Stimulated activated CD8-positive, alpha-beta memory T cell treated with anti-CD3 and anti-CD28 coated beads, Interleukin-15, amount 100 ng/mL, for 48 hours (primary cell): ENCODE results near the gene ATG14.
"Not testable (repeated sequence)": the region's sequence is repeated elsewhere in the genome, so short reads cannot be mapped to it uniquely, and the experiment has no call there.

Experiments used
- DNase-seq, 2 donors: peaks; one replicate each; pipeline ENCODE4 v3.0.0-alpha.2; 2020; ENCODE audit warnings: low read depth in 2 of 2

The ATG14 gene

DNA sequence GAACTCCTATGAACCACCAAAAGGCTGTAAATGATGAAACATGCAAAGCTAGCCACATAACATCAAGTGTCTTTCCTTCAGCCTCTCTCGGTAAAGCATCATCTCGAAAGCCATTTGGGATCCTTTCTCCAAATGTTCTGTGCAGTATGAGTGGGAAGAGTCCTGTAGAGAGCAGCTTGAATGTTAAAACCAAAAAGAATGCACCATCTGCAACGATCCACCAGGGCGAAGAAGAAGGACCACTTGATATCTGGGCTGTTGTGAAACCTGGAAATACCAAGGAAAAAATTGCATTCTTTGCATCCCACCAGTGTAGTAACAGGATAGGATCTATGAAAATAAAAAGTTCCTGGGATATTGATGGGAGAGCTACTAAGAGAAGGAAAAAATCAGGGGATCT is 61.2 kb downstream of the ATG14 start:
- DNase-seq = no peak

DNA sequence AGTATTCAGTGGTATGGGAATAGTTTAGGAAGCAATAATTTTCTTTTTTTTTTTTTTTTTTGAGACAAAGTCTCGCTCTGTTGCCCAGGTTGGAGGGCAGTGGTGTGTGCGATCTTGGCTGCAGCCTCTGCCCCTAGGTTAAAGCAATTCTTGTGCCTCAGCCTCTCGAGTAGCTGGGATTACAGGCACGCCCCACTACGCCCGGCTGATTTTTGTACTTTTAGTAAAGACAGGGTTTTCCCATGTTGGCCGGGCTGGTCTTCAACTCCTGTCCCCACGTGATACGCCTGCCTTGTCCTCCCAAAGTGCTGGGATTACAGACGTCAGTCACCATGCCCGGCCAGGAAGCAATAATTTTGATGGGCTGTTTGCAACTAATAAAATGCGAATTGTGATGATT is 62.1 kb downstream of the ATG14 start:
- DNase-seq = no peak

DNA sequence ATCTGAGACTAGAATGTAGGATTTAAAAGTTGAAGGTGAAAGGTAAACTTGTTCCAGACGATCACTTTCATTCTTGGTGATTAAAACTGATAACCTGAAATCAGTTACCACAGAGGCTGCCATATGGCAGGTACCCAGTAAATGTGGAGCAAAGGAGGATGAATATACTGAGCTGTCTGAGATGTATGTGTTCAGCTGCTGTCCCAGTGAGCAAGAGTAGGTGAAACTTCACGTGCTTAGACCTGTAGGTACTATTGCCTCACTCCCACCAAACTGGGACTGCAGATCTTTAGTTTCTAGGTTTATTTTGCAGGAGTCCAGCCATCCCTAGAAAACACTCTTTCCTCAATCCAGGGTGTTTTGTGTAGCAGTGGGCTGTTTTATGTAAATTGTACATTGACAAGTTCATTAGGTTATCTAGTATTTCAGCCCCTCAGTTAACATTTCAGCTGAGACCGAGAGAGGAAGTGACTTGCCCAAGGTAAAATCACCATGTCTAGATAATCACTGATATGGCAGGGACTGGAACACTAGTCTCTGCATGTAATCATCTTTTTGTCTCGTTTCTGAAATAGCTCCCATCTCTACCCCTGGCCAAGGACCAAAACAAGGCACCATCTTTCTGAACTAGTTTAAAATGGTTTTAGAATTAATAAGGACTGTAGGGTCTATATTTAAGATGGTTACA is 62.7 kb downstream of the ATG14 start:
- DNase-seq = no peak

DNA sequence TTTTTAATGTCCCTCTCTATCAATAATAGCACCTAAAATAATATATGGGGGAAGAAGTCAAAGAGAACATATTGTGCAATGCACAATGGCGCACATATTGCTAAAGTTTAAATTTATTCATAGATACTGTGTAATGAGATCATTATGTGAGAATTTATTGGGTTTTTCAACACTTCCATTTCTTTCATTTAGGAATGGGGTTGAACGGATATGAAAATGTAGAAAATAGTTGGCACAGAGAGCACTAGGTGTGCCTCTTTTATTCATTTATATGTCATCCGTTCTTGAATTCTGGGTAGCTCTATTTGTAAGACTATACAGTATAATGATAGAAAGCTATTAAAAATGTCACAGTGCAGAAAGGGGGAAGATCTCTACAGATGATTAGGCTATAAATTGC is 63.9 kb downstream of the ATG14 start:
- DNase-seq = no peak

DNA sequence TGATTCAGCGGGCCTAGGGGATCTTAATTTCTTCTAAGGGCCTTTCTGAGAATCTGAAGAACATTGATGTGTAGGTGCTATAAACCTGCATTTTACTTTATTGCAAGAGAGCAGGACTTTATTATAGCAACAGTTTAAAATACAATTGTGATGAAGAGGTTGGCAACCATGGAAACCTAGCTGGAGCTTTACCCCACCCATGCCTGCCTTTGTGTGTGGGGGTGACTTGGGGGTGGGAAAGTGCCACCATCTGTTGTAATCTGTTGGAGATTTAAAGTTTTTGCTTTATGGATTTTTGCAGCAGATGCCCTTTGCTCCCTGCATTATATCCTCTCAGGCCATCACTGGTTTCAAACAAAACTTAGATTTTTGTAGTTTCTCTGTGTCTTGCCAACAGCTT is 64.6 kb downstream of the ATG14 start:
- DNase-seq = no peak

DNA sequence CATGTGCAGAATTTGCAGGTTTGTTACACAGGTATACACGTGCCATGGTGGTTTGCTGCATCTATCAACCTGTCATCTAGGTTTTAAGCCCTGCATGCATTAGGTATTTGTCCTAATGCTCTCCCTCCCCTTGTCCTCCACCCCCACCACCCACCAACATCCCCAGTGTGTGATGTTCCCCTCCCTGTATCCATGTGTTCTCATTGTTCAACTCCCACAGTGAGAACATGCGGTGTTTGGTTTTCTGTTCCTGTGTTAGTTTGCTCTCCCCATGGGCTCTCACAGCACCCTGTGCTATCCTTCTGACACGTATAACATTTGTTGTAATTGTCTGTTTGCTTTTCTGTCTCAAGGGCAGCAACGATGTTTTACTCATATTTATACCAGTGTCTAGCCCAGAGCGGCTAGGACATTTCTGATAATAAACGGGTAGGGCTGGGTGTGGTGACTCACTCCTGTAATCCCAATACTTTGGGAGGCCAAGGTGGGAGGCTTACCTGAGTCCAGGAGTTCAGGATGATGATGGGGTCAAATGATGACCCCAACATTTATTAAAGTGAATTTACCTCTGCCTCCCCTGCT is 67.0 kb downstream of the ATG14 start:
- DNase-seq = not testable (repeated sequence)

DNA sequence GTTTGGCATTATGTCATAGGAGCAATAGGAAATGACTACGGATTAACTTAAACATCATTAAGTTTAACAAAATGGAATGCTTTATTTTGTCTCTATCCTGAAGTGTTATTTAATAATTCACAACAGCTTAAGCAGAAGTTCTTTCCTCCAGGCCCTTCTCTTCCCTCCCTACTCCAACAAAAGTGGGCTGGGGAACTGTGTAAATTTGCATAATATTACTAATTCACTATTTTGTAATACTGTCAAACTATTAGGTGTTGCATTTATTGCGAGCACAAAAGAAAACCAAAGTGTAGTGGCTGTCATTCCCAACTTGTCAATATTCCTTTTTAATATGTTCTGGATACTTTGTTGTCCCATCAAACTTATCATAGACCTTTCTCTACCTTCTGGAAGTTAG is 69.8 kb downstream of the ATG14 start:
- DNase-seq = no peak

DNA sequence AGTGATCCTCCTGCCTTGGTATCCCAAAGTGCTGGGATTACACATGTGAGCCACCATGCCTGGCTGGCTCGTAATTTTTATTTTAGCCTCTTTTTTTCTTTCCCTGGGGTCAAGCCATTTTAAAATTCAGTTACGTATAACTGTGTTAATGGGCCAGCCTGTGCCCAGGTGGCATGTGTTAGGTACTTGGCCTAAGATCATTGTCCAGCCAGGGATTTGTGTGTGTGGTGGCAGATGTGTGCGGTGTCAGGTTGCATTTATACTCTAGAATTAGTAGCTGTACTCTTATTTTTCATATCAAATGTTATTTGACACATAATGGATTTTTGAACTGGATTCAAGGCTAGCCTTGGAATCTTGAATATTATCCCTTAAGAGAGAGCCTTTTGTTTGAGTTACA is 71.1 kb downstream of the ATG14 start:
- no peak for DNase-seq

DNA sequence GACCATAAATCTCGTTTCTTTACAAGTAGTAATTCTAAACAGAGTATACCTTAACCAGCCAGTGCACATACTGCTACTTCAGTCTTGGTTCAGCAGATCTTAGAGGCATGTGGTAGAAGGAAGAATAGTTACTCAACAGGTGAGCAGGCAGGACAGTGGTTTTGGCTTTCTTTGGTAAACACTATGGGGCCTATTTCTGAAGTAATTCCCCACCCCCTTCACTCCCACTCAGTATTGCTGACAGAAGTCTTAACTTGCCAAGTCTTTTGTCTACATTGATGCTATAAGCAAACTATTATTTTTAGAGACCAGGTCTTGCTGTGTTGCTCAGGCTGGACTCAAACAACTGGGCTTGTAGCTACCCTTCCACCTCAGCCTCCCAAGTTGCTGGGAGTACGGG is 71.9 kb downstream of the ATG14 start:
- peak in 1 of 2 donors; percentile 15 for DNase-seq

DNA sequence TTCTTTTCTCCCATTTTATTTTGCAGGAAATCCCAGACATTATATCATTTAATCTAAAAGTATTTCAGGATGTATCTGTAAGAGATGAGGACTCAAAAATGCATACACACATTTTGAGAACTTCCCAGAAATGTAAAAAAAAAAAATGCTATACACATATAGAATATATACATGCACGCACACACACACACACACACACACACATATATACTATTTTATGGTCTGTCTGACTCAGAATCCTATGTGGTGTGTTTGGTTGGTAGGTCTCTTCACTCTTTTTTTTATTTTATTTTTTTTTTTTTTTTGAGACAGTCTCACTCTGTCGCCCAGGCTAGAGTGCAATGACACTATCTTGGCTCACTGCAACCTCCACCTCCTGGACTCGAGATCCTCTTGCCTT is 74.9 kb downstream of the ATG14 start:
- no peak for DNase-seq

DNA sequence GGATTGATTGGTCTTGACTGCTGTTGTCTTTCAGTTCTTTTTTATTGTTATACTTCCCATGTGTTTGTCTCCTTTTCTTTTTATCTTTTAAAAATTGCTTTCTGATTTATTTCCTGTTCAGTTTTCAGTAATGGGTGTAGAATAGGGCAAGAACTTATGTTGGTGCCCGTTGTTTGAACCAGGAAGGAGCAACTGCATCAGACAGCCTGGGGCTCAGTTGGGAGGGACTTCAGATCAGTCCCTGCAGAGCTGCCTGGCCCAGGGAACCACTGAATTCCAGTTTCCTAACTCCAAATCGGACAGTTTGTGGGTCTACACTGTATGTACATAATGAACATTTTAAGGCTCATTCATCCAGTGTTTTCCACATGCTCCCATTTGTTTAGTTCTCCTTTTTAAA is 75.5 kb downstream of the ATG14 start:
- no peak for DNase-seq

DNA sequence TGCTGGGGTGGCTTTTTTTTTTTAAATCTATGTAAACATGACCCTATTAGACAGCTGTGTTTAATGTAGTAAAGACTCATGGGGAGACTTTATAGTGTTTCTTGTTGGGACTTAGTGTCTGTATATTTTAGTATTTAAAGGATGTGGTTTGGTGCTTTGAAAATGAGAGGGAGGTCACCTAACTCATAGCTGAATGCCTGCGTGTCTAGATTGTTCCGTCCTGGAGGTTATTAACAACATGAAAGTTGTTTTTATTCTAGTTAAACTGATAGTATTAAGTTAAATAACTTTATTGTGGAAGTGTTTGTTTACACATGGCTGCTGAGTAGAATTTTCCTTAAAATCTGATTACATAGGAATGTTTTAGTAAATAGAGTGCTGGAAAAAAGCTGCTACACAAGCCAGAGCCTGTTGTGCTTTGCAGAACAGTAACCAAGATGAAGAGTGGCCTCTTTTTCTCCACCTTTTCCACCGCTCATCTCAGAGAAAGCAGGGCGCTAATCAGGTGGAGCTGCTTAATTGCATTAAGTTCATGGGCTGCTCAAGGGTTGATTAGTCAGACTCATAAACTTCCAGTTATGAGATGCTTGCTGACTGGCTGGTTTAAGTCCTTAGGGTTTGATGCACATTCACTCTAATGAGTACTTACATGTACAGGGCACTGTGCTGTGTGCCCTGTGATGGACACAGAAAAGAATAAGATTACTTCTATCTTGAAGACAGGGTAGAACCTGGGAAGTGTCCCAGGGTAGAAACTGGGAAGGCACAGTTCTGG is 77.7 kb downstream of the ATG14 start:
- no peak for DNase-seq

DNA sequence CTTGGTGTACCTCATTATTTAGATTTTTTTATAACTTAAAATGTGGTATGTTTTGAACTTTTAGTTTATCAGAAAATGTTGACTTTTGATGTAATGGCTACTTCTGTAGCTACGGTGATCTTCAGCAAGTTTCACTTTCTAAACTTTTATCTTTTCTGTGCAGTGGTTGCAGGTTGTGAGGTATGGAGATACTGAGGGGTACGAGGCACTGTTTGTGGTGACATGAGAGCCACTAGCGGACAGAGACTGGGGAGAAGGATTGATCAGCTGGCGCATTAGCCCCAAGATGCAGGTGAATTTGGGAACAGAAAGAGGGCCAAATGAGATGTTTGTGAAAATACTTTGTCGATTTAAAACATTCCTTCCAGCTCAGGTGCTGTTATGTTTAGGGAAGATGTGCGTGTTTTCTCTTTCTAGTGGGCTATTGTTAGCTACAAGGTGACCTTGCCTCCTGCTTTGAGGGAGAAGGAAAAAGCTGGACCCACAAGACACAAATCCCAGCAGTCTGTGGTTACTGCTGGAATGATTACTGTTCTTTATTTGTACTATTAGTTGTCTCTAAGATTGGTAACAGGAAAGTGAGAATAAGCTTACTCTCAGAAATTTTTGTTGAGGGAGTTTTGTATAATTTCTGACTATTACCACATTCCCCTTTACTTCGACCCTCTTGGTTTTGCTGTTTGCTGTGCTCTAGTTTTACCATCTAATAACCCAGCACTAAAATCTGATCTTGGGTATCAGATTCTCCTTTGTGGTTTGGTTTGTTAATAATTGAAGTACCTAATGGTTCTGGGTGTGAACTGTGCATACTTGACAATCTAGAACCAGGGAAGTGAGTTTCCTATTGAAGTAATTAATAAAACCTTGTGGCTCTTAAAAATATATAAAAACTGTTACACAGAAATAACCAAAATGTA is 78.7 kb downstream of the ATG14 start:
- no peak for DNase-seq

DNA sequence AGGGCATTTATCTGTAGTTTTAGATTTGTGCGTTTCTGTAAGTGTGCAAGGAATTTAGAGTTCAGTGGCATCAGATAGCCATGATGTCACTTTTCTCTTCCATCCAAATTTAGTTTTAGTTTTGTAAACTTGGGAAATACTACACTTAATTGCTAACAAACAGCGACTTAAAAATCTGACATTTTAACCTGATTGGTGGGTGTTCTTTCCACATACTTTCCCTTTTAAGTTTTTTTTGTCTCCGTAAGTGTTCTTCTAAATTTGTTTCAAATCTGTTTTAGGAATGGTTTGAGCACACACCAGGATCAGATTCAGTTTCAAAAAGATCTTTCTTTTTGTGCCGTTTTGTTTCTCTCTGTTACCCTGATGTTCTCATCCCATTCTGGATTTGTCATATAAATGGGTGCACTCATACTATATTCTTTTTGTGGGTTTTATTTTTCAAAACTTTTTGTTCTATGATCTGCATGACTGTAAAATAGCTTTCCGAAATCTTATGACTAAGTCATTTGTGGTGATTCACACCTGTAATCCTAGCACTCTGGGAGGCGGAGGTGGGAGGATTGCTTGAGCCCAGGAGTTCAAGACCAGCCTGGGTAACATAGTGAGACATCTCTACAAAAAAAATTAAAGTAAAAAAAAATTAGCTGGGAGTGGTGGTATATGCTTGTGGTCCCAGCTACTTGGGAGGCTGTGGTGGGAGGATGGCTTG is 81.5 kb downstream of the ATG14 start:
- DNase-seq = peak in 1 of 2 donors; percentile 34

DNA sequence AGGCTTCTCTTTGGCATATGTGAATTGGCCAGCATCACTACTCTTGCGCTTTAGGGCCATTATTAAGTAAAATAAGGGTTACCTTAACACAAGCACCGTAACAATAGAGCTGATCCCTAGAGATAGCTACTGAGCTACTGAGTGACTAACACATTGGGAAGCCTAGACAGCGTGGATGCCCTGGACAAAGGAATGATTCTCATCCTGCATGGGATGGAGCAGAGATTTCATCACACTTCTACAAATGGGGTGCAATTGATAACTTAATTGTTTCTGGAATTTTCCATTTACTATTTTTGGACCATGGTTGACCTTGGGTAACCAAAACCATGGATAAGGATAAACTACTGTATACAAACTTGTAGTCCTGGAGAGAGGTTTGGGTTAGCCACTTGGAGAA is 83.3 kb downstream of the ATG14 start:
- DNase-seq = no peak

DNA sequence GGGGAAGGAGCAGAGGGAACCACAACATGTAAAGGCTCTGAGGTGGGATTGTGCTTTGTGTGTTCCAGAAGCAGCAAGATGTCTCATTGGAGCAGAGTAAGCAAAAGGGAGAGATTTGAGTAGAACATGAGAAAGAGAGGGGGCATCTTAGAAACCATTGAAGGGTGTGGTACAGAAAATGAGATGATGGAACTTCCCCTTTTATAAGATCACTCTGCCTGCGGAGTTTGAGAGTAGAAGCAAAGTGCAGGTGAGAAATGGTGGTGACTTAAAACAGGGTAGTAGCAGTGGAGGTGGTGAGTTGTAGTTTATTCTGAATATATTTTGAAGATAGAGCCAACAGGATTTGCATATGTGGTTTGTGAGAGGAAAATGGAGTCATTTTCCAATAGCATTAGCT is 84.5 kb downstream of the ATG14 start:
- DNase-seq = no peak

DNA sequence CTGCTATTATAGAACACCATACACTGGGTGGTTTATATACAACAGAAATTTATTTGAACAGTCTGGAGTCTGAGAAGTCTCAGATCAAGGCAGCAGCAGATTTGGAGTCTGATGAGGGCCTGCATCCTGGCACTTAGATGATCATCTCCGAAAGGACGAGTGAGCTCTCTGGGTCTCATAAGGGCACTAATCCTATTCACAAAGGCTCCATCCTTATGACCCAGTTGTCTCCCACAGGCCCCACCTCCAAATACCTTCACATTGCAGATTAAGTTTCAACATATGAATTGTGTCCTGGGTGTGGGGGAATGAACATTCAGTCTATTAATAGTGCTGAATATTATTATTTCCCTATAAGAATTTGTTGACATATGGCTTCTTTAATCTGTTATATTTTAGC is 86.8 kb downstream of the ATG14 start:
- no peak for DNase-seq

DNA sequence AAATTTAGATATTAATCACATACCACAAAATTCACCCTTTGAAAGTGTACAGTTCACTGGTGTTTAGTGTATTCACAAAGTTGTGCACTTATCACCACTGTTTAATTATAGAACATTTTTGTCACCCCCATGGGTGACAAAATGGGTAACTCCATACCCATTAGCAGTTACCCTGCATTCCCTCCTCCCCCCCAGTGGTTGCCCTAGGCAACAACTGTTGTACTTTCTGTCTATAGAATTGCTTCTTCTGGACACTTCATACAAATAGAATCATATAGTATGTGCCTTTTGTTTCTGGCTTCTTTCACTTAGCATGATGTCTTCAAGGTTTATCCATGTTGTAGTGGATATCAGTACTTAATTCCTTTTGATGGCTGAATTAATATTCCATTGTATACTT is 87.7 kb downstream of the ATG14 start:
- no peak for DNase-seq

DNA sequence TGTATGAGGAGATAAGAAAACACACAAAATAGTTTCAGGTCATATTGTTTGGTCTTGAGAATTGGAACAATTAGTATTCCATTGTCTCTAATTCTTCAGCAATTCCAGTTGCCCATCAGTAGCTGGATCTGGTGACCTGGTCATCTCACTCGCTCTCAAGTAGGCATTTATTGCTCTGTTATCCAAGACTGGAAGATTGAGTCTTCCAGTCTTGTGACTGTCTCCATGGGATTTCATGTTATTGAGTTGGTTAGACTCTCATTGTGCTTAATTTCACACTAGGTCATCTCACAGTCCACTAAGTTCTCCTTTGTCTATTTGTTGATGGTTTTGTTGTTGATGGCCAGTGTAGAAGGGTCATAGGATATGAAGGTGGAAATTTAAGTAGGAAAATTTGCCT is 92.9 kb downstream of the ATG14 start:
- no peak for DNase-seq

DNA sequence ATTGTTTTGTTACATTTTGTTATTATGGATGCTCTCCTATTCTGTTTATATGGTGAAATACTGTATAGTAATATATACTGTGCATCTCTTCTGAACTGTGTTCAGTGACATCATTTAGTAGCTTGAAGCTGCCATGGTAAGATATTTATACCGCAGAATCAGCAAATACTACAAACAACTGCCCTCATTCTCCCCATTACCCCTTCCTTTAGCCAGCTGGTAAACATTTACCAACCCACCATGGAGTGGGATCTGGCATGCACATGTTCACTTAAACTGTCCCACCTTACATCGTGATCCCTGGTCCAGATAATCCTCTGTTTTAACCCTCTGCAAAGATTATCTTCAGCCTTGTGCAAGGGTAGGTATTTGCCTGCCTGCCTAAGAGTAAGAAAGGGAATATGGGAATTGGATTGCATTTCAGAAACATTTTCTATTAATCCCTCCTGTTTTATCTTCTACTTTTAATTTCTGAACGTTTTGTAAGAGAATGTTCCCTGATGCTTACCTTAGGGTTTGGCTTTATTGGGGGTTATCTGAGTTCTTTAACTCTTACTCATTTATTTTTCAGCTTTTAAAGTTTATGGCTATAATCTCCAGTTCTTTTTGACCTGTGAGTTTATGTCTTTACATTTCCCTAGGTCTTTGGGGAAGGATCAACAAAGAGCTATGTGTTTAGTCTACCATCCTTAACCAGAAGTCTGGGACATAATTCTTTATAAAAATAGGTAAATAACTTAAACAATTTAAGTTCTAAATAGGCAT is 93.9 kb downstream of the ATG14 start:
- DNase-seq = no peak

DNA sequence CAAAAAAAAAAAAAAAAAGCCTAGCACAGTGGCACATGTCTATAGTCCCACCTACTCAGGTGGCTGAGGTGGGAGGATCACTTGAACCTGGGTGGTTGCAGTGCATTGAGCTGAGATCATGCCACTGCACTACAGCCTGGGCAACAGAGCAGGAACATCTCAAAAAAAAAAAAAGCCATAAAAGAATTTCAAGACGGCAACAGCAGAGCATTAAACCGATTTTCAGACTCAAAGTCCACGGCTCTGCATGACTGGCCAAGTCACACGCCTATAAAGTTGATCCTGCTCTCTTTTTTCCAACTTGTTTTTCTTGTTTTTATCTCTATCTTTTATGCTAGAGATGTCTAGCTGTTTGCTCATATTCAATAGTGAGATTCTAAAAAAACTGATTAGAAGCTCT is 95.1 kb downstream of the ATG14 start:
- no peak for DNase-seq
